Left lobe of liver (tissue), 2 donors: ENCODE results near the gene KANSL2. TPM values are rescaled to one million over a fixed set of nuclear protein-coding genes. Genes with fewer than 3 reads are reported as not detected.
"Not testable (repeated sequence)": the region's sequence is repeated elsewhere in the genome, so short reads cannot be mapped to it uniquely, and the experiment has no call there.

ENCODE experiments used
- ATAC-seq: fragments of 200-7000 bp; cut with Tn5 transposase; one replicate; pipeline ENCODE4 v1.9.1; 2020; ENCODE audit warnings: mild to moderate bottlenecking, moderate library complexity
- DNase-seq: peaks from one replicate; pipeline ENCODE4 v3.0.0-alpha.2; 2020; ENCODE audit warnings: low spot score
- total RNA-seq: library from RNA; stranded (reverse); gene quantifications from one replicate; pipeline ENCODE4 v1.2.1, GENCODE V29; 2021
- donor health status: DM: no; HTN: no; CAD: no; lungs with moderate emphysema.
- donor health status: DM: no; HTN: yes; CAD: no.

Gene KANSL2, protein sequence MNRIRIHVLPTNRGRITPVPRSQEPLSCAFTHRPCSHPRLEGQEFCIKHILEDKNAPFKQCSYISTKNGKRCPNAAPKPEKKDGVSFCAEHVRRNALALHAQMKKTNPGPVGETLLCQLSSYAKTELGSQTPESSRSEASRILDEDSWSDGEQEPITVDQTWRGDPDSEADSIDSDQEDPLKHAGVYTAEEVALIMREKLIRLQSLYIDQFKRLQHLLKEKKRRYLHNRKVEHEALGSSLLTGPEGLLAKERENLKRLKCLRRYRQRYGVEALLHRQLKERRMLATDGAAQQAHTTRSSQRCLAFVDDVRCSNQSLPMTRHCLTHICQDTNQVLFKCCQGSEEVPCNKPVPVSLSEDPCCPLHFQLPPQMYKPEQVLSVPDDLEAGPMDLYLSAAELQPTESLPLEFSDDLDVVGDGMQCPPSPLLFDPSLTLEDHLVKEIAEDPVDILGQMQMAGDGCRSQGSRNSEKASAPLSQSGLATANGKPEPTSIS
- total RNA-seq: 8.2 TPM

- ATAC-seq (peak; percentile 97), DNase-seq (peak; percentile 99)
These were observed at the start of gene KANSL2 for GRCh38 chr12:48681710-48682532. Gene KANSL2, minus strand, starts transcription at chr12:48682238. Its CDS starts 606 bp downstream, at chr12:48681632.

GRCh38 chr12:48728807-48729206 is 46.8 kb upstream of the KANSL2 start:
- DNase-seq (no peak), ATAC-seq (no peak)

- not testable (repeated sequence) for DNase-seq, ATAC-seq
These were observed 38.7 kb upstream of the KANSL2 start for GRCh38 chr12:48720737-48721136.

- DNase-seq, ATAC-seq: not testable (repeated sequence)
These were observed 38.1 kb upstream of the KANSL2 start for GRCh38 chr12:48720171-48720570.

GRCh38 chr12:48719002-48719401 is 37.0 kb upstream of the KANSL2 start:
- ATAC-seq, DNase-seq: not testable (repeated sequence)

DNA sequence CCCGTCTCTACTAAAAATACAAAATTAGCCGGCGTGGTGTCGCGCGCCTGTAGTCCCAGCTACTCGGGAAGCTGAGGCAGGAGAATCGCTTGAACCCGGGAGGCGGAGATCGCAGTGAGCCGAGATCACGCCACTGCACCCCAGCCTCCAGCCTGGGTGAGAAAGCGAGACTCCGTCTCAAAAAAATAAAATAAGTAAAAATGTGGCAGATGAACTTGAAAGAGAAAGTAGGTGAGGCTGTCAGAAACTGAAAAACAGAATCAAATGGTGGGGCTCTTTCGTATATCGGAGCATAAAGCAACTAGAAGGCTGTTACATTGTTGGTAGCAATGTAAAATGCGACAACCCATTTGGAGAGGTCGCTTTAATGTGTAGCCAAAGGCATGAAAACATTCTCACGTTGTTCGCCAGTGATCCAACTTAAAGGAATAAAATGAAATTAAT is 35.2 kb upstream of the KANSL2 start:
- ATAC-seq (no peak), DNase-seq (no peak)

- DNase-seq (peak; percentile 99), ATAC-seq (peak; percentile 96)
These were observed 34.6 kb upstream of the KANSL2 start, which contains the start of gene CCNT1 for GRCh38 chr12:48716493-48717251. Gene CCNT1, minus strand, starts transcription at chr12:48716707. Its CDS starts 32 bp downstream, at chr12:48716675.

GRCh38 chr12:48716168-48716492 is 34.1 kb upstream of the KANSL2 start:
- DNase-seq (no peak), ATAC-seq (no peak)

DNA sequence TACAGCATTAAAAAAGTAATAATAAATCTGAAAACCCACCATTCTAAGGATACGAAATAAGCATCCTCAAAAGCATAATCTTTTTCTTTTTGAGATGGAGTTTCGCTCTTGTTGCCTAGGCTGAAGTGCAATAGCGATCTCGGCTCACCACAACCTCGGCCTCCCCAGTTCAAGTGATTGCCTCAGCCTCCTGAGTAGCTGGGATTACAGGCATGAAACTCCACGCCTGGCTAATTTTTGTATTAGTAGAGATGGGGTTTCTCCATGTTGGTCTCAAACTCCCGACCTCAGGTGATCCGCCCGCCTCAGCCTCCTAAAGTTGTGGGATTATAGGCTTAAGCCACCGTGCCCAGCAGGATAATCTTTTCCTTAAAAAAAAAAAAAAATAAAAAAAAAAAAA is 30.2 kb upstream of the KANSL2 start:
- no peak for DNase-seq
- no peak for ATAC-seq

DNA sequence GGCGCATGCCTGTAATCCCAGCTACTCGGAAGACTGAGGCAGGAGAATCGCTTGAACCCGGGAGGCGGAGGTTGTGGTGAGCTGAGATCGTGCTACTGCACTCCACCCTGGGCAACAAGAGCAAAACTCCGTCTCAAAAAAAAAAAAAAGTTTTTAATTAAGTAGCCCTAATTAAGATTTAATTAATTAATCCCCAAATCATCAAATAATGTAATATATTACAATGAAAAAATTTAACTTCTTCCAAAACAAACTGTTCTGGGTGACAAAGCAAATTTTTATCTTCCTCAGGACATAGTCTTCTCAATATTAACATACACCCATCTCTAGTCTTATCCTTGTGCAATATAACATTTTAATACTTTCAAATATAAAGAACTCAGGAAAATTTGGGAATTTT is 16.8 kb upstream of the KANSL2 start:
- DNase-seq, ATAC-seq: not testable (repeated sequence)

DNA sequence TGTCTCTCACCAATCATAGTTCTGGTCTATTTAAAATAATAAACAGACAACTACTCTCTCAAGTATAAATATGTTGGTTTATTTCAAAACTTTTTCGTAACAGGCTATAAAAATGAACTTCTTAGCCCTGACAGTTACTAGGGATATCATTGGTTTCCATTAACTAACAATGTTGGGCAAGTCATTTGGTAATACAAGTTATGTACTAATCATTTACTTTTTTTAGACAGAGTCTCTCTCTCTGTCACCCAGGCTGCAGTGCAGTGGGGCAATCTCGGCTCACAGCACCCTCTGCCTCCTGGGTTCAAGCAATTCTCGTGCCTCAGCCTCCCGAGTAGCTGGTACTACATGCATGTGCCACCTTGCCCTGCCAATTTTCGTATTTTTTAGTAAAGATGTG is 14.6 kb upstream of the KANSL2 start:
- DNase-seq (no peak), ATAC-seq (peak; percentile 27)

DNA sequence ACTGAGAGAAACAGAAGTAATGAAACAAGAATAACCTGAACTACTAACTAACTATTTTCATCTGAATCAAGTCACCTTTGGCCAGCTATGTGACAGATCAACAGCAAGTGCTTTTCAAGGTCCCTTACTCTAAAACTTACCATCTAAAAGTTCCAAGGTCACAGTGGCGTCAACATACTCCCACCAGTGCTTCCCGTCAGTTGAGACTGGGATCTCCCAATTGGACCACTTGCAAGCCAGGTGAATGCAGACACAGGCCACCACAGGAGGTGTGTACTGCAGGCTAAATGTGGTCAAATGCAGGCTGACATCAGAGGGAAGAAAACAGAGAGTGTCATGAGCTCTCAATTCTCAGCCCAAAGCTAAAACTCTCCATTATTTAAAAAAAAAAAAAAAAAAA is 13.8 kb upstream of the KANSL2 start:
- DNase-seq: no peak
- no peak for ATAC-seq

GRCh38 chr12:48694038-48694437 is 12.0 kb upstream of the KANSL2 start:
- DNase-seq (no peak), ATAC-seq (no peak)

- DNase-seq: no peak
- no peak for ATAC-seq
These were observed 11.5 kb upstream of the KANSL2 start for GRCh38 chr12:48693572-48693971.

- DNase-seq (no peak), ATAC-seq (no peak)
These were observed 9.9 kb upstream of the KANSL2 start for GRCh38 chr12:48691826-48692487.

GRCh38 chr12:48690990-48691389 is 9.0 kb upstream of the KANSL2 start:
- no peak for ATAC-seq
- no peak for DNase-seq

GRCh38 chr12:48690436-48690835 is 8.4 kb upstream of the KANSL2 start:
- DNase-seq: no peak
- no peak for ATAC-seq

DNA sequence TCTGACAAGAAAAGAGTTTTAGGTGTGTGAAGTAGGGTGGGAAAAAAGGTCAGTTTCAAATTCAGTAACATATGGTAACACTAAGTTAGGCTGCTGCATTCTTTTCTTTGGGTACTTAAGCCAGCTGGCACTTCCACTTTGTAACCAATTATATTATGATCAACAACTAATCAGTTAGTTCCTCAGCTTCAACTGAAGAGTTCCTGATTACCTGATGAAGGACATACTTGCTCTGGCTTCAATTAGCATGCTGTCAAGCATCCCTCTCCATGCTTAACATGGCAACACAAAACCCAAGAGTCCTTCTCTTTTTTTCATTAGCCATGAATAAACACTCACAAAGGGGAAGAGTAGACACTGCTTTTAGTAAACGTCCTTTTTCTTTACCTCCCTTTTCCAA is 6.8 kb upstream of the KANSL2 start:
- ATAC-seq: no peak
- no peak for DNase-seq

GRCh38 chr12:48687592-48687991 is 5.6 kb upstream of the KANSL2 start:
- ATAC-seq: no peak
- DNase-seq: no peak

DNA sequence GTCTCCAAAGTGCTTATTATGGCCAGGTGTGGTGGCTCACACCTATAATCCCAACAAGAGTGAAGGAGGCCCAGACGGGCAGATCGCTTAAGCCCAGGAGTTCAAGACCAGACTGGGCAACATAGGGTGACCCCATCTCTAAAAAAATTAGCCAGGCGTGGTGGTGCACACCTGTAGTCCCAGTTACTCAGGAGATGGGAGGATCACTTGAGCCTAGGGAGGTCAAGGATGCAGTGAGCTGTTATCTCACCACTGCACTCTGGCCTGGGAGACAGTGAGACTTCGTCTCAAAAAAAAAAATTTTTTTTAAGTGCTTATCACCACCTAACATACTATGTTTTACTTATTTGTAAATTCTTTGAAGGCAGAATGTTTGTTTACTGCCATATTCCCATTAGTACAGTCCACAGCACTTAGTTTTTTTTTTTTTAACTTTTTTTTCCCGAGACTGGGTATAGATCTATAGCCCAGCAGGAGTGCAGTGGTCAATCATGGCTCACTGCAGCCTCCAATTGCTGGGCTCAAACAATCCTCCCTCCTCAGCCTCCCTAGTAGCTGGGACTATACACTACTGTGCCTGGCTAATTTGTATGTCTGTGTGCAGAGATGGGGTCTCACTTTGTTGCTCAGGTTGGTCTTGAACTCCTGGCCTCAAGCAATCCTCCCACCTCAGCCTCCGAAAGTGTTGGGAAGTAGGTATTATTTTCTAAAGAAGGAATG is 4.7 kb upstream of the KANSL2 start:
- ATAC-seq (no peak), DNase-seq (no peak)
